HG02840 (cell line): ENCODE measurements around the gene UBE2N.
"Not testable (repeated sequence)": the region's sequence is repeated elsewhere in the genome, so short reads cannot be mapped to it uniquely, and the experiment has no call there.

ENCODE experiments used
- ATAC-seq: cut with Tn5 transposase; IDR thresholded peaks from one replicate; pipeline ENCODE4 v1.9.1; 2021; ENCODE audit warnings: mild to moderate bottlenecking, moderate library complexity, moderate number of reproducible peaks; ENCODE audit not compliant: unreplicated experiment, low FRiP score

Gene UBE2N

GRCh38 chr12:93381976-93382437 lies 59.7 kb downstream of the UBE2N start:
- ATAC-seq: not testable (repeated sequence)

- ATAC-seq: no peak
These were observed 60.4 kb downstream of the UBE2N start for GRCh38 chr12:93381161-93381975.

GRCh38 chr12:93380480-93381121 lies 61.1 kb downstream of the UBE2N start:
- ATAC-seq: no peak

GRCh38 chr12:93379981-93380361 lies 61.8 kb downstream of the UBE2N start:
- ATAC-seq: no peak

GRCh38 chr12:93379326-93379980 lies 62.3 kb downstream of the UBE2N start:
- ATAC-seq: no peak

- no peak for ATAC-seq
These were observed 62.8 kb downstream of the UBE2N start for GRCh38 chr12:93378998-93379325.

GRCh38 chr12:93378196-93378997 lies 63.4 kb downstream of the UBE2N start:
- ATAC-seq: peak; percentile 41

GRCh38 chr12:93377252-93378195 lies 64.2 kb downstream of the UBE2N start, which contains the start of gene NUDT4:
NUDT4 (plus strand) TSS chr12:93377925; CDS start chr12:93378323, 398 bp downstream.
- peak; percentile 64 for ATAC-seq

GRCh38 chr12:93376436-93377251 lies 65.1 kb downstream of the UBE2N start:
- no peak for ATAC-seq

- no peak for ATAC-seq
These were observed 65.8 kb downstream of the UBE2N start for GRCh38 chr12:93375906-93376305.

GRCh38 chr12:93373961-93374656 lies 67.6 kb downstream of the UBE2N start:
- no peak for ATAC-seq

GRCh38 chr12:93370947-93371346 lies 70.8 kb downstream of the UBE2N start:
- ATAC-seq: no peak

GRCh38 chr12:93369505-93369904 lies 72.2 kb downstream of the UBE2N start:
- no peak for ATAC-seq

- no peak for ATAC-seq
These were observed 73.0 kb downstream of the UBE2N start for GRCh38 chr12:93368766-93369165.

GRCh38 chr12:93366422-93366821 lies 75.3 kb downstream of the UBE2N start:
- ATAC-seq: no peak

GRCh38 chr12:93365616-93366405 lies 75.9 kb downstream of the UBE2N start:
- ATAC-seq: no peak

- no peak for ATAC-seq
These were observed 77.9 kb downstream of the UBE2N start for GRCh38 chr12:93363841-93364297.
